CD4-positive, alpha-beta T cell (primary cell): ENCODE results near the gene IRX2. TPM values are rescaled to one million over a fixed set of nuclear protein-coding genes. Genes with fewer than 3 reads are reported as not detected.

Experiments used
- ATAC-seq: fragments of 200-7000 bp; cut with Tn5 transposase; one replicate; pipeline ENCODE4 v1.10.0; 2022; ENCODE audit warnings: mild to moderate bottlenecking; ENCODE audit not compliant: poor library complexity
- CTCF ChIA-PET: fragments of 350-600 bp; sonication (Branson Sonifier 250); formaldehyde crosslinking; loops from one replicate; lab custom pipeline; 2021; ENCODE audit warnings: antibody characterized with exemption, inconsistent platforms; lab: Charles Lee
- POLR2A ChIA-PET: fragments of 350-600 bp; sonication (Branson Sonifier 250); formaldehyde crosslinking; loops from one replicate; lab custom pipeline; 2021; ENCODE audit warnings: antibody characterized with exemption, inconsistent platforms; lab: Charles Lee
- DNase-seq, 14 experiments: peaks; one replicate each; pipeline ENCODE4 v3.0.0-alpha.2; 2013 to 2020; ENCODE audit warnings: mixed read lengths in 2 of 14
- H3K27ac ChIP-seq, 2 donors: one replicate each; pipeline versions ENCODE4 v1.5.1 to v1.7.0; 2013; ENCODE audit warnings: low read length in 2 of 2, low read depth in 1 of 2, mild to moderate bottlenecking in 1 of 2
- H3K27me3 ChIP-seq, 2 experiments: 1 replicate in 1 of 2; 2 replicates in 1 of 2; pipeline versions ENCODE4 v1.6.1 to v1.7.0; 2013; ENCODE audit warnings: low read length in 2 of 2, control low read depth in 1 of 2, mild to moderate bottlenecking in 1 of 2, moderate library complexity in 1 of 2; ENCODE audit not compliant: insufficient read depth in 2 of 2, control insufficient read depth in 1 of 2
- H3K36me3 ChIP-seq: one replicate; pipeline ENCODE4 v1.6.1; 2013; ENCODE audit warnings: low read length, control low read depth; ENCODE audit not compliant: insufficient read depth
- H3K4me1 ChIP-seq: one replicate; pipeline ENCODE4 v1.6.1; 2013; ENCODE audit warnings: low read length, control low read depth; ENCODE audit not compliant: insufficient read depth
- H3K4me3 ChIP-seq: one replicate; pipeline ENCODE4 v1.5.1; 2013; ENCODE audit warnings: mild to moderate bottlenecking, low read length, moderate library complexity
- H3K9me3 ChIP-seq, 2 experiments: 1 replicate in 1 of 2; 2 replicates in 1 of 2; pipeline versions ENCODE4 v1.6.1 to v1.7.0; 2013; ENCODE audit warnings: low read length in 2 of 2, mild to moderate bottlenecking in 2 of 2, control low read depth in 1 of 2, moderate library complexity in 1 of 2; ENCODE audit not compliant: control insufficient read depth in 1 of 2, insufficient read depth in 1 of 2
- H3K27ac Mint-ChIP-seq: one replicate; pipeline ENCODE4 v1.8.0; 2020; ENCODE audit warnings: mixed read lengths
- H3K27me3 Mint-ChIP-seq: one replicate; pipeline ENCODE4 v1.8.0; 2021; ENCODE audit warnings: mixed read lengths
- H3K36me3 Mint-ChIP-seq: one replicate; pipeline ENCODE4 v1.8.0; 2021; ENCODE audit warnings: low read depth, mixed read lengths
- H3K4me1 Mint-ChIP-seq: one replicate; pipeline ENCODE4 v1.8.0; 2021; ENCODE audit warnings: low read depth, mixed read lengths
- H3K4me3 Mint-ChIP-seq: one replicate; pipeline ENCODE4 v1.8.0; 2020; ENCODE audit warnings: mild to moderate bottlenecking, mixed read lengths
- H3K9me3 Mint-ChIP-seq: one replicate; pipeline ENCODE4 v1.8.0; 2020; ENCODE audit warnings: mixed read lengths
- intact Hi-C, 2 experiments: fragments of 100-400 bp; cut with DNase I in 1 of 2; cut with micrococcal nuclease in 1 of 2; formaldehyde crosslinking; loops; one replicate each; pipeline versions ENCODE4 v1.15.1 to v1.9.0; 2023 to 2025; cut with DNase I, micrococcal nuclease
- total RNA-seq, 174 experiments: library from RNA in 2 of 174; stranded (reverse) in 2 of 174; gene quantifications; one replicate each; pipeline ENCODE4 v1.2.3 and lab custom pipeline; 2021 to 2026
- TF ChIP-seq, protein P1 (sequence below): fragments of 200-600 bp; IDR thresholded peaks from one replicate; pipeline ENCODE4 v1.8.0; 2022; ENCODE audit warnings: antibody characterized with exemption, mild to moderate bottlenecking

IRX2 gene
- total RNA-seq, 2 experiments from 2014 or later = not detected

- Histone ChIP-seq H3K36me3 (no peaks in the 10 kb centered on the region), H3K4me3 (no peak overlapping the region), H3K27ac (no peak overlapping the region), H3K27me3 (peaks cover 40 to 51% of the 10 kb centered on the region in 2 experiments), H3K4me1 (no peaks in the 10 kb centered on the region), H3K9me3 (peaks cover 0 to 53% of the 10 kb centered on the region in 2 experiments)
- DNase-seq = no peak
- Mint-ChIP-seq H3K9me3 (no peaks in the 10 kb centered on the region), H3K36me3 (no peaks in the 10 kb centered on the region), H3K4me1 (peaks cover 7% of the 10 kb centered on the region), H3K27me3 (peaks cover 72% of the 10 kb centered on the region), H3K27ac (no peak overlapping the region), H3K4me3 (no peak overlapping the region)
- POLR2A ChIA-PET = no interaction called here
- TF ChIP-seq, protein P1, sequence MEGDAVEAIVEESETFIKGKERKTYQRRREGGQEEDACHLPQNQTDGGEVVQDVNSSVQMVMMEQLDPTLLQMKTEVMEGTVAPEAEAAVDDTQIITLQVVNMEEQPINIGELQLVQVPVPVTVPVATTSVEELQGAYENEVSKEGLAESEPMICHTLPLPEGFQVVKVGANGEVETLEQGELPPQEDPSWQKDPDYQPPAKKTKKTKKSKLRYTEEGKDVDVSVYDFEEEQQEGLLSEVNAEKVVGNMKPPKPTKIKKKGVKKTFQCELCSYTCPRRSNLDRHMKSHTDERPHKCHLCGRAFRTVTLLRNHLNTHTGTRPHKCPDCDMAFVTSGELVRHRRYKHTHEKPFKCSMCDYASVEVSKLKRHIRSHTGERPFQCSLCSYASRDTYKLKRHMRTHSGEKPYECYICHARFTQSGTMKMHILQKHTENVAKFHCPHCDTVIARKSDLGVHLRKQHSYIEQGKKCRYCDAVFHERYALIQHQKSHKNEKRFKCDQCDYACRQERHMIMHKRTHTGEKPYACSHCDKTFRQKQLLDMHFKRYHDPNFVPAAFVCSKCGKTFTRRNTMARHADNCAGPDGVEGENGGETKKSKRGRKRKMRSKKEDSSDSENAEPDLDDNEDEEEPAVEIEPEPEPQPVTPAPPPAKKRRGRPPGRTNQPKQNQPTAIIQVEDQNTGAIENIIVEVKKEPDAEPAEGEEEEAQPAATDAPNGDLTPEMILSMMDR = no peak
- intact Hi-C loops = no loop called here
- ATAC-seq = no peak
- CTCF ChIA-PET = no interaction called here
Measured at GRCh38 chr5:2759696-2760461, 8.4 kb upstream of the IRX2 start.

DNA sequence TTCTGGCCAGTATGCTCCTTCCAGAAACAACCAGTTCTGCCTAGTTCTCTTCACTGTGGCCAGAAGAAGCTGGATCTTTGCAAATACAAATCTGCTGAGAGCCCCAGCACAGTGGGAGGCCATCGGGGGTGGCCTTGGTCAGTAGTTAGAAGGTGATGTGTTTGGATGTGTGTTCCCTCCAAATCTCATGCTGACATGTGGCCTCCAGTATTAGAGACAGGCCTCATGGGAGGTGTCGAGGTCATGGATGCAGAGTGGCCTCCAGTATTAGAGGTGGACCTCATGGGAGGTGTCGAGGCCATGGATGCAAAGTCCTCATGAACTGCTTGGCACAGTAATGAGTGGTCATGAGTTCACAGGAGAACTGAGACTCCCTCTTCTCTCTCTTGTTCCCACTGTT, 7.6 kb upstream of the IRX2 start:
- intact Hi-C loops = no loop called here
- Histone ChIP-seq H3K9me3 (peaks cover 0 to 52% of the 10 kb centered on the region in 2 experiments), H3K36me3 (no peaks in the 10 kb centered on the region), H3K27ac (no peak overlapping the region), H3K4me1 (peaks cover 3% of the 10 kb centered on the region), H3K4me3 (no peak overlapping the region), H3K27me3 (peaks cover 45 to 58% of the 10 kb centered on the region in 2 experiments)
- Mint-ChIP-seq H3K36me3 (no peaks in the 10 kb centered on the region), H3K27ac (no peak overlapping the region), H3K4me1 (peaks cover 11% of the 10 kb centered on the region), H3K4me3 (no peak overlapping the region), H3K9me3 (no peaks in the 10 kb centered on the region), H3K27me3 (peaks cover 73% of the 10 kb centered on the region)
- ATAC-seq (no peak), DNase-seq (no peak)
- CTCF ChIA-PET = no interaction called here
- POLR2A ChIA-PET = no interaction called here
- TF ChIP-seq, protein P1 = no peak

GRCh38 chr5:2758632-2759031, 7.2 kb upstream of the IRX2 start:
- Mint-ChIP-seq H3K27ac (no peak overlapping the region), H3K27me3 (peaks cover 73% of the 10 kb centered on the region), H3K4me1 (peaks cover 12% of the 10 kb centered on the region), H3K36me3 (no peaks in the 10 kb centered on the region), H3K4me3 (no peak overlapping the region), H3K9me3 (no peaks in the 10 kb centered on the region)
- Histone ChIP-seq H3K27me3 (peaks cover 47 to 63% of the 10 kb centered on the region in 2 experiments), H3K36me3 (no peaks in the 10 kb centered on the region), H3K4me1 (peaks cover 3% of the 10 kb centered on the region), H3K9me3 (peaks cover 0 to 52% of the 10 kb centered on the region in 2 experiments), H3K27ac (no peak overlapping the region), H3K4me3 (no peak overlapping the region)
- ChIA-PET POLR2A (no interaction called here), CTCF (no interaction called here)
- intact Hi-C loops = no loop called here
- DNase-seq = no peak
- no peak for ATAC-seq
- TF ChIP-seq, protein P1 = no peak
